Activated CD4-positive, alpha-beta T cell treated with anti-CD3 and anti-CD28 coated beads, Interleukin-2, amount 50 U/mL, for 1 hour (primary cell): Measurements from ENCODE around the gene UQCC5.
"Not testable (repeated sequence)": the region's sequence is repeated elsewhere in the genome, so short reads cannot be mapped to it uniquely, and the experiment has no call there.

Experiments used
- DNase-seq: peaks from one replicate; pipeline ENCODE4 v3.0.0-alpha.2; 2020

Gene UQCC5

GRCh38 chr3:52523386-52524257, 12.8 kb upstream of the UQCC5 start:
- DNase-seq = no peak

- DNase-seq = no peak
These were observed 12.1 kb upstream of the UQCC5 start for GRCh38 chr3:52524258-52524751.

- DNase-seq = no peak
These were observed 11.4 kb upstream of the UQCC5 start for GRCh38 chr3:52524752-52525679.

- DNase-seq = no peak
These were observed 10.5 kb upstream of the UQCC5 start for GRCh38 chr3:52525680-52526561.

- DNase-seq = not testable (repeated sequence)
These were observed 9.8 kb upstream of the UQCC5 start for GRCh38 chr3:52526671-52527038.

GRCh38 chr3:52527039-52527731, 9.2 kb upstream of the UQCC5 start:
- no peak for DNase-seq

- DNase-seq = no peak
These were observed 8.4 kb upstream of the UQCC5 start for GRCh38 chr3:52527732-52528585.

GRCh38 chr3:52528586-52529375, 7.6 kb upstream of the UQCC5 start:
- DNase-seq = no peak

- no peak for DNase-seq
These were observed 6.8 kb upstream of the UQCC5 start for GRCh38 chr3:52529376-52530333.

GRCh38 chr3:52530918-52531826, 5.2 kb upstream of the UQCC5 start:
- no peak for DNase-seq

- no peak for DNase-seq
These were observed 4.4 kb upstream of the UQCC5 start for GRCh38 chr3:52531860-52532516.

- DNase-seq = no peak
These were observed 3.9 kb upstream of the UQCC5 start for GRCh38 chr3:52532517-52532837.

- DNase-seq = peak; percentile 24
These were observed 3.4 kb upstream of the UQCC5 start for GRCh38 chr3:52532838-52533622.

GRCh38 chr3:52533623-52534280, 2.7 kb upstream of the UQCC5 start, which contains the start of gene NT5DC2:
NT5DC2 (minus strand) TSS chr3:52533857; CDS start chr3:52533737, 120 bp downstream.
- DNase-seq = peak; percentile 41

GRCh38 chr3:52534281-52535183, 1.9 kb upstream of the UQCC5 start:
- DNase-seq = no peak
